NCI-H1105 (cell line): ENCODE results near the gene TLK2.

Experiments used
- DNase-seq: peaks from one replicate; lab custom pipeline; 2025; lab: John Stamatoyannopoulos, UW

Gene TLK2

GRCh38 chr17:62655656-62656055 lies 177.0 kb downstream of the TLK2 start:
- no peak for DNase-seq

GRCh38 chr17:62656446-62656845 lies 177.8 kb downstream of the TLK2 start:
- DNase-seq: no peak

- DNase-seq: no peak
Measured at GRCh38 chr17:62657145-62657665, 178.6 kb downstream of the TLK2 start.

GRCh38 chr17:62657690-62658089 lies 179.1 kb downstream of the TLK2 start:
- no peak for DNase-seq

- DNase-seq: no peak
Measured at GRCh38 chr17:62658136-62658920, 179.7 kb downstream of the TLK2 start.

- no peak for DNase-seq
Measured at GRCh38 chr17:62660629-62661118, 182.0 kb downstream of the TLK2 start.

- no peak for DNase-seq
Measured at GRCh38 chr17:62661337-62661736, 182.7 kb downstream of the TLK2 start.

GRCh38 chr17:62662855-62663254 lies 184.2 kb downstream of the TLK2 start:
- no peak for DNase-seq
